ENCODE data around the gene ARHGEF9.
"Not testable (repeated sequence)": the region's sequence is repeated elsewhere in the genome, so short reads cannot be mapped to it uniquely, and the experiment has no call there.

Gene ARHGEF9

GRCh38 chrX:63784902-63785707 is at the start of gene ARHGEF9:
ARHGEF9 (minus strand) TSS chrX:63785214; CDS start chrX:63785145, 69 bp downstream.
- no peak for DNase-seq (ENCODE audit: low spot score)

- not testable (repeated sequence) for DNase-seq (ENCODE audit: low spot score)
Observed at GRCh38 chrX:63825446-63825845, 40.4 kb upstream of the ARHGEF9 start.

- DNase-seq (ENCODE audit: low spot score): no peak
Observed at GRCh38 chrX:63818156-63818555, 33.1 kb upstream of the ARHGEF9 start.

GRCh38 chrX:63817696-63818095 is 32.7 kb upstream of the ARHGEF9 start:
- no peak for DNase-seq (ENCODE audit: low spot score)

GRCh38 chrX:63812823-63813222 is 27.8 kb upstream of the ARHGEF9 start:
- DNase-seq (ENCODE audit: low spot score): no peak

- DNase-seq (ENCODE audit: low spot score): no peak
Observed at GRCh38 chrX:63810746-63811145, 25.7 kb upstream of the ARHGEF9 start.

- DNase-seq (ENCODE audit: low spot score): no peak
Observed at GRCh38 chrX:63809173-63809572, 24.2 kb upstream of the ARHGEF9 start.

GRCh38 chrX:63795406-63795805 is 10.4 kb upstream of the ARHGEF9 start:
- not testable (repeated sequence) for DNase-seq (ENCODE audit: low spot score)

- DNase-seq (ENCODE audit: low spot score): no peak
Observed at GRCh38 chrX:63785708-63786040, 660 bp upstream of the ARHGEF9 start.

- no peak for DNase-seq (ENCODE audit: low spot score)
Observed at GRCh38 chrX:63784346-63784901, 590 bp downstream of the ARHGEF9 start.

- no peak for DNase-seq (ENCODE audit: low spot score)
Observed at GRCh38 chrX:63782515-63782914, 2.5 kb downstream of the ARHGEF9 start.

- no peak for DNase-seq (ENCODE audit: low spot score)
Observed at GRCh38 chrX:63768760-63769159, 16.3 kb downstream of the ARHGEF9 start.

- DNase-seq (ENCODE audit: low spot score): no peak
Observed at GRCh38 chrX:63765712-63766111, 19.3 kb downstream of the ARHGEF9 start.

- DNase-seq (ENCODE audit: low spot score): no peak
Observed at GRCh38 chrX:63764946-63765345, 20.1 kb downstream of the ARHGEF9 start.

- DNase-seq (ENCODE audit: low spot score): no peak
Observed at GRCh38 chrX:63761639-63762038, 23.4 kb downstream of the ARHGEF9 start.

- DNase-seq (ENCODE audit: low spot score): no peak
Observed at GRCh38 chrX:63758011-63758410, 27.0 kb downstream of the ARHGEF9 start.

GRCh38 chrX:63755892-63756291 is 29.1 kb downstream of the ARHGEF9 start:
- DNase-seq (ENCODE audit: low spot score): no peak

GRCh38 chrX:63754860-63755579 is 30.0 kb downstream of the ARHGEF9 start:
- DNase-seq (ENCODE audit: low spot score): peak; percentile 77

- no peak for DNase-seq (ENCODE audit: low spot score)
Observed at GRCh38 chrX:63754136-63754859, 30.7 kb downstream of the ARHGEF9 start.

- DNase-seq (ENCODE audit: low spot score): peak; percentile 71
Observed at GRCh38 chrX:63751481-63751880, 33.5 kb downstream of the ARHGEF9 start.

GRCh38 chrX:63750811-63751210 is 34.2 kb downstream of the ARHGEF9 start:
- DNase-seq (ENCODE audit: low spot score): no peak

GRCh38 chrX:63747331-63747730 is 37.7 kb downstream of the ARHGEF9 start:
- no peak for DNase-seq (ENCODE audit: low spot score)

GRCh38 chrX:63746715-63747114 is 38.3 kb downstream of the ARHGEF9 start:
- no peak for DNase-seq (ENCODE audit: low spot score)

Measured in COLO829 (cell line).